ENCODE results near the gene PLB1.

Gene PLB1

DNA sequence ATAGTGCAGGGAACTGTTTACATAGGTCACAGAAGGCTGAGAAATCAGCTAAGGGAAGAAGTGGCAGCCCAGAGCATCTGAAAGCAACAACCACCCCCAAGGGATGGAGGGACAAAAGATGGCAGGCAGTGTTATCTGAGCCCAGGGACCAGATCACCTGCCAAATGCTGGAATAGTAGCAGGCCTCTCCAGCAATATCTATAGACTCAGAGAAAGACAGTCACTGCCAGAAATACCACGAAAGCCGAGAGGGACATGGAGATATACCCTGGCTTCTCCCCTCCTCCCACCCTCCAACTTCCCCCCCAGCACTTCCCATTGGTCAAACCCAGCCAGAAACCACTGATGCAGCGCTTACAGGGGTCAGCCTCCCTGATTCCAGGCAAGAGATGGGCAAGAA is 197.4 kb downstream of the PLB1 start:
- DNase-seq (ENCODE audit: low read depth): no peak
